ENCODE data around the gene EFNA5.
"Not testable (repeated sequence)": the region's sequence is repeated elsewhere in the genome, so short reads cannot be mapped to it uniquely, and the experiment has no call there.

EFNA5 gene

GRCh38 chr5:107368615-107369014, 302.1 kb downstream of the EFNA5 start:
- no peak for DNase-seq (ENCODE audit: low read depth in 2 of 2)

- no peak for DNase-seq (ENCODE audit: low read depth in 2 of 2)
These were observed 302.8 kb downstream of the EFNA5 start for GRCh38 chr5:107367939-107368338.

- DNase-seq (ENCODE audit: low read depth in 2 of 2), result no peak
These were observed 303.3 kb downstream of the EFNA5 start for GRCh38 chr5:107367480-107367879.

GRCh38 chr5:107365320-107366109, 305.2 kb downstream of the EFNA5 start:
- no peak for DNase-seq (ENCODE audit: low read depth in 2 of 2)

GRCh38 chr5:107364443-107365319, 306.1 kb downstream of the EFNA5 start:
- no peak for DNase-seq (ENCODE audit: low read depth in 2 of 2)

- DNase-seq (ENCODE audit: low read depth in 2 of 2), result no peak
These were observed 307.0 kb downstream of the EFNA5 start for GRCh38 chr5:107363768-107364167.

- DNase-seq (ENCODE audit: low read depth in 2 of 2), result no peak
These were observed 308.8 kb downstream of the EFNA5 start for GRCh38 chr5:107361945-107362344.

GRCh38 chr5:107359916-107360234, 310.9 kb downstream of the EFNA5 start:
- no peak for DNase-seq (ENCODE audit: low read depth in 2 of 2)

GRCh38 chr5:107359033-107359915, 311.5 kb downstream of the EFNA5 start:
- no peak for DNase-seq (ENCODE audit: low read depth in 2 of 2)

GRCh38 chr5:107356891-107357290, 313.8 kb downstream of the EFNA5 start:
- DNase-seq (ENCODE audit: low read depth in 2 of 2), result no peak

GRCh38 chr5:107352576-107352975, 318.2 kb downstream of the EFNA5 start:
- no peak for DNase-seq (ENCODE audit: low read depth in 2 of 2)

GRCh38 chr5:107346580-107346979, 324.2 kb downstream of the EFNA5 start:
- DNase-seq (ENCODE audit: low read depth in 2 of 2), result not testable (repeated sequence)

- DNase-seq (ENCODE audit: low read depth in 2 of 2), result no peak
These were observed 328.4 kb downstream of the EFNA5 start for GRCh38 chr5:107342371-107342770.

- DNase-seq (ENCODE audit: low read depth in 2 of 2), result no peak
These were observed 329.2 kb downstream of the EFNA5 start for GRCh38 chr5:107341376-107342084.

GRCh38 chr5:107340631-107341030, 330.1 kb downstream of the EFNA5 start:
- DNase-seq (ENCODE audit: low read depth in 2 of 2), result no peak

GRCh38 chr5:107338335-107338734, 332.4 kb downstream of the EFNA5 start:
- no peak for DNase-seq (ENCODE audit: low read depth in 2 of 2)

GRCh38 chr5:107337281-107337680, 333.5 kb downstream of the EFNA5 start:
- no peak for DNase-seq (ENCODE audit: low read depth in 2 of 2)

GRCh38 chr5:107331882-107332281, 338.9 kb downstream of the EFNA5 start:
- DNase-seq (ENCODE audit: low read depth in 2 of 2), result no peak

GRCh38 chr5:107331312-107331711, 339.4 kb downstream of the EFNA5 start:
- no peak for DNase-seq (ENCODE audit: low read depth in 2 of 2)

GRCh38 chr5:107330903-107331302, 339.8 kb downstream of the EFNA5 start:
- DNase-seq (ENCODE audit: low read depth in 2 of 2), result no peak

- no peak for DNase-seq (ENCODE audit: low read depth in 2 of 2)
These were observed 340.9 kb downstream of the EFNA5 start for GRCh38 chr5:107329850-107330249.
